SJCRH30 (cell line): Measurements from ENCODE around the gene MIA. TPM values are rescaled to one million over a fixed set of nuclear protein-coding genes. Genes with fewer than 3 reads are reported as not detected.

Source experiments
- DNase-seq, 2 experiments: peaks; one replicate each; pipeline ENCODE4 v3.0.0-alpha.2; 2015 to 2020
- H3K27ac ChIP-seq: fragments of 250-450 bp; sonication (Bioruptor Pico); 2 replicates; pipeline ENCODE4 v1.5.1; 2020; ENCODE audit warnings: mild to moderate bottlenecking, moderate library complexity
- H3K27me3 ChIP-seq: fragments of 250-450 bp; sonication (Bioruptor Pico); 2 replicates; pipeline ENCODE4 v1.5.1; 2020; ENCODE audit warnings: mild to moderate bottlenecking, moderate library complexity
- H3K36me3 ChIP-seq: fragments of 250-450 bp; sonication (Bioruptor Pico); 2 replicates; pipeline ENCODE4 v1.5.1; 2020; ENCODE audit warnings: mild to moderate bottlenecking, moderate library complexity
- H3K4me1 ChIP-seq: fragments of 250-450 bp; sonication (Bioruptor Pico); 2 replicates; pipeline ENCODE4 v1.5.1; 2020; ENCODE audit warnings: mild to moderate bottlenecking, moderate library complexity
- H3K4me3 ChIP-seq: fragments of 250-450 bp; sonication (Bioruptor Pico); 2 replicates; pipeline ENCODE4 v1.5.1; 2020; ENCODE audit warnings: mild to moderate bottlenecking, moderate library complexity
- H3K9me3 ChIP-seq: fragments of 250-450 bp; sonication (Bioruptor Pico); replicated peaks from 2 replicates; pipeline ENCODE4 v1.5.1; 2020; ENCODE audit warnings: mild to moderate bottlenecking, moderate library complexity
- total RNA-seq: library from RNA; depleted of rRNA; stranded (reverse); fragments of >200 nt; shearing (Covaris generic); gene quantifications from 2 replicates; pipeline ENCODE4 v1.2.3, GENCODE V29; 2014

MIA gene
- total RNA-seq, 1 experiment from 2014 or later: not detected

GRCh38 chr19:40801426-40802299 is 26.3 kb downstream of the MIA start:
- Histone ChIP-seq H3K36me3 (peaks cover 39% of the 10 kb centered on the region), H3K4me3 (no peak overlapping the region), H3K27ac (no peak overlapping the region), H3K9me3 (no peaks in the 10 kb centered on the region), H3K27me3 (no peaks in the 10 kb centered on the region), H3K4me1 (no peaks in the 10 kb centered on the region)
- no peak for DNase-seq

- no peak overlapping the region for H3K27ac ChIP-seq
Measured at GRCh38 chr19:40802300-40803169, 27.2 kb downstream of the MIA start.

GRCh38 chr19:40803170-40803856 is 28.0 kb downstream of the MIA start:
- no peak for DNase-seq
- no peaks in the 10 kb centered on the region for H3K4me1 ChIP-seq
- H3K27me3 ChIP-seq: no peaks in the 10 kb centered on the region
- H3K4me3 ChIP-seq: no peak overlapping the region
- no peaks in the 10 kb centered on the region for H3K9me3 ChIP-seq
- H3K36me3 ChIP-seq: peaks cover 56% of the 10 kb centered on the region
- H3K27ac ChIP-seq: no peak overlapping the region

More at GRCh38 chr19:40802300-40803169, 27.2 kb downstream of the MIA start:
- Histone ChIP-seq H3K9me3 (no peaks in the 10 kb centered on the region), H3K27me3 (no peaks in the 10 kb centered on the region), H3K4me3 (no peak overlapping the region), H3K4me1 (no peaks in the 10 kb centered on the region), H3K36me3 (peaks cover 48% of the 10 kb centered on the region)
- no peak for DNase-seq

GRCh38 chr19:40803857-40804782 is 28.8 kb downstream of the MIA start:
- H3K4me1 ChIP-seq: no peaks in the 10 kb centered on the region
- H3K36me3 ChIP-seq: peaks cover 64% of the 10 kb centered on the region
- H3K27ac ChIP-seq: no peak overlapping the region

GRCh38 chr19:40804783-40805242 is 29.5 kb downstream of the MIA start:
- Histone ChIP-seq H3K27me3 (no peaks in the 10 kb centered on the region), H3K4me1 (no peaks in the 10 kb centered on the region), H3K9me3 (no peaks in the 10 kb centered on the region), H3K36me3 (peaks cover 64% of the 10 kb centered on the region), H3K4me3 (no peak overlapping the region), H3K27ac (no peak overlapping the region)
- no peak for DNase-seq

More at GRCh38 chr19:40803857-40804782, 28.8 kb downstream of the MIA start:
- H3K4me3 ChIP-seq: no peak overlapping the region
- no peaks in the 10 kb centered on the region for H3K27me3 ChIP-seq
- no peak for DNase-seq
- no peaks in the 10 kb centered on the region for H3K9me3 ChIP-seq

- peaks cover 64% of the 10 kb centered on the region for H3K36me3 ChIP-seq
- DNase-seq: no peak
- no peaks in the 10 kb centered on the region for H3K9me3 ChIP-seq
- H3K27me3 ChIP-seq: no peaks in the 10 kb centered on the region
- H3K4me3 ChIP-seq: no peak overlapping the region
- H3K4me1 ChIP-seq: no peaks in the 10 kb centered on the region
- no peak overlapping the region for H3K27ac ChIP-seq
Measured at GRCh38 chr19:40805258-40805868, 30.0 kb downstream of the MIA start.

- DNase-seq: peak in 1 of 2 experiments; percentile 29
- H3K9me3 ChIP-seq: no peaks in the 10 kb centered on the region
- no peak overlapping the region for H3K4me3 ChIP-seq
- no peak overlapping the region for H3K27ac ChIP-seq
- H3K27me3 ChIP-seq: no peaks in the 10 kb centered on the region
- H3K4me1 ChIP-seq: no peaks in the 10 kb centered on the region
- peaks cover 57% of the 10 kb centered on the region for H3K36me3 ChIP-seq
Measured at GRCh38 chr19:40806423-40807146, 31.3 kb downstream of the MIA start.

- no peak overlapping the region for H3K4me3 ChIP-seq
- no peak for DNase-seq
- H3K27ac ChIP-seq: no peak overlapping the region
- H3K4me1 ChIP-seq: no peaks in the 10 kb centered on the region
- H3K36me3 ChIP-seq: peaks cover 52% of the 10 kb centered on the region
- no peaks in the 10 kb centered on the region for H3K9me3 ChIP-seq
- H3K27me3 ChIP-seq: no peaks in the 10 kb centered on the region
Measured at GRCh38 chr19:40807147-40808020, 32.1 kb downstream of the MIA start.

GRCh38 chr19:40808021-40808325 is 32.7 kb downstream of the MIA start:
- Histone ChIP-seq H3K27ac (no peak overlapping the region), H3K9me3 (no peaks in the 10 kb centered on the region), H3K36me3 (peaks cover 48% of the 10 kb centered on the region), H3K4me3 (no peak overlapping the region), H3K27me3 (no peaks in the 10 kb centered on the region), H3K4me1 (no peaks in the 10 kb centered on the region)
- no peak for DNase-seq

- H3K27ac ChIP-seq: no peak overlapping the region
- H3K9me3 ChIP-seq: no peaks in the 10 kb centered on the region
- no peak overlapping the region for H3K4me3 ChIP-seq
- no peak for DNase-seq
- H3K4me1 ChIP-seq: no peaks in the 10 kb centered on the region
- peaks cover 47% of the 10 kb centered on the region for H3K36me3 ChIP-seq
- H3K27me3 ChIP-seq: no peaks in the 10 kb centered on the region
Measured at GRCh38 chr19:40808497-40808896, 33.2 kb downstream of the MIA start.

GRCh38 chr19:40809358-40810086 is 34.2 kb downstream of the MIA start:
- DNase-seq: no peak
- no peak overlapping the region for H3K27ac ChIP-seq
- H3K9me3 ChIP-seq: no peaks in the 10 kb centered on the region
- no peaks in the 10 kb centered on the region for H3K27me3 ChIP-seq
- peaks cover 42% of the 10 kb centered on the region for H3K36me3 ChIP-seq
- no peak overlapping the region for H3K4me3 ChIP-seq
- H3K4me1 ChIP-seq: no peaks in the 10 kb centered on the region

GRCh38 chr19:40810160-40810559 is 34.8 kb downstream of the MIA start:
- no peak overlapping the region for H3K4me3 ChIP-seq
- H3K9me3 ChIP-seq: no peaks in the 10 kb centered on the region
- H3K4me1 ChIP-seq: no peaks in the 10 kb centered on the region
- H3K27me3 ChIP-seq: no peaks in the 10 kb centered on the region
- no peak overlapping the region for H3K27ac ChIP-seq
- peaks cover 38% of the 10 kb centered on the region for H3K36me3 ChIP-seq
- no peak for DNase-seq
